HG02870 (cell line): ENCODE data around the gene RIT2.
"Not testable (repeated sequence)": the region's sequence is repeated elsewhere in the genome, so short reads cannot be mapped to it uniquely, and the experiment has no call there.

Experiments
- ATAC-seq: cut with Tn5 transposase; IDR thresholded peaks from one replicate; pipeline ENCODE4 v1.9.1; 2021; ENCODE audit warnings: mild to moderate bottlenecking, moderate library complexity; ENCODE audit not compliant: unreplicated experiment

Gene RIT2

DNA sequence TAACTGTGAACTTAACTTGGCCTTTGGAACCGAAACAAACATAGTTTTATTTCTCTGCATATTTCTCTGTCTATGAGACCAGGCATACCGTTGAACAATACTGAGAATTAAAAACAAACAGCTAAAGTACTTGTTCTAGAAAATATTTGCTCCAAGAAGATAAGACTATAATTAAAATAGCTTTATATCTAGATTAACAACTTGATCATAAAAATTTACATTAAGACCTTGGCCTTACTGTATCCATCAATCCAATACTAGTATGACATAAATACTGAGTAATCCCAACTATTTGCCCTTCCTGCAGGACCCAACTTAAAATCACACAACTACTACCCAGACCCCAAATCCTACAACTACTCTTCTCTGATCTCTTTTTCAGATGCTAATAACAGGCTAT is 260.9 kb downstream of the RIT2 start:
- no peak for ATAC-seq

DNA sequence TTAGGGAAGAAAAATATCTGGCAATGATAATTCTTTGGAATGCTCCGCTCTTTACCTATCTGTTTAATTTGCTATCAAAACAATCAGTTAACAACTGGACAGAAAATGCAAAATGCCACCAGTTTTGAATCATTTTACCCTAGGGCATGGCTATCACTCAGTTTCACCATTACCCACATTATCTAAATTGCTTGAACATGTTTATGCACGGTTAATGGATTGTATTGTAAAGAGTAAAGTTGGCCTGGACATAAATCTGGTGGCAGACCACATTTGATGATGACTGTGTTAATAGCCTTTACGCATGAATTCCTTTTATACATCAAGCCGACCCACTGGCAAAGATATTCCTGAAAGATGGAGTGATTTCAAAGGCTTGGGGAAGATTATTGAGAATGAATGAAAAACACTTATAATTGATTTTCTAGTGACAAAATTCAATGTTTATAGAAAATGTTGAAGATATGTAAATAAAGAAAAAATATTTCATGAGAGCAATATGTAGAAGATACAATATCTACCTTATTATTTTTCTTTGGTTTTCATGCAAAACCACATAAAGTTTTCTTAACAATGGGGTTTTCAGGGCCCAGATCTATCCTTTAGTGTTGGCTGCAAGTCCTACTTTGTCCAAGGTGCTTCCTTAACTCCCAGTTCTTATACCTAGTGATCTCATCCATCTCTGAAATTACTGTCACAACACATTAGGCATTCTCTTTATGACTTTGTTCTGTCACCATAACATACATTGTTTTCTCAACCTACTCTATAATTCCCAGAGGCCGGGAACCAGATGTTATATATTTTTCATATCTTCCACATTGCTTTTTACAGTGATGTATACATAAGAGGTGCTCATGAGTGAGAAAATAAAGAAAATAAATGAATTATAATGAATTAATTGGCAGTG is 265.1 kb downstream of the RIT2 start:
- ATAC-seq, result no peak

DNA sequence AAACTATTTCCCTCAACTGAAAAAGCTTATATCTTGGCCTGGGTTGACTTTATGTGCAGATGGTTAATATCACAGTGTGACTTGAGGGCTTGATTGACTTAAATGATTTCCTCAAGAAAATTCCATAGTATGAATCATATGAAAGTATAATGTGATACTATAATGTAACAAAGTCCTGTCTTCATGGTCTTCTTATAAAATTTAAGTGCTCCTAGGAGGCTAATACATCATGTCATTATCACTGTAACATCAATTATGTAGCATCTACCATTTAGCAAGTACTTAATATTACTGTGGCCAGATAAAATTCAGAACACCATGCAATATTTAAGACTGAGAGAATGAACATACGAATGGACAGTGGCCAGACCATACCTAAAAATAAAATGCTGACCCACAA is 276.1 kb downstream of the RIT2 start:
- ATAC-seq, result no peak

DNA sequence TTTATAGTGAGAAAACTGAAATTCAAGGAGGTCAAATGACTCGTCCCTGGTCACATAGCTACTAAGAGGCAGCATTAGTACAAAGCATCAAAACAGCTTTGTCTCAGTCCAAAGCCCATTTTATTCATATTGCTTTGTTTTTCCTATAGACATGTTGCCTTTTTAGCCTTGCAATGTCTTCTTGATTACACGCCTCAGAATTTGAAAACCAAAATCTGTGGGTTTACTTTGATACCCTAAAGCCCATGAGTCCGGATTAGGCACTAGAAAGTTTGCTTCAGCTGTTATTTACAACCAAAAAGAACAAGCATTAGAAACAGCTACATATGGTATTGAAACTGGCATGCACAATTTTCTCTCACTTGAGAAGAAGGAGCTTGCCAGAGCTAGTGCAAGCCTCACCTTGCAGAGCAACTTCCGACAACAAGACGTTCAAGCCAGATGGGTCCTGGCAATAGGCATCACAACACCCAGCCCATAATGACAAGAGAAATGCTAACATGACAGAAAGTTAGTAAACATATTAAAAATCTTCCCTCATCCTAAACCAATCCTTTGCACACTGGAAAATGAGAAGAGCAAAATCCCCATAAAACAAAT is 276.8 kb downstream of the RIT2 start:
- no peak for ATAC-seq

DNA sequence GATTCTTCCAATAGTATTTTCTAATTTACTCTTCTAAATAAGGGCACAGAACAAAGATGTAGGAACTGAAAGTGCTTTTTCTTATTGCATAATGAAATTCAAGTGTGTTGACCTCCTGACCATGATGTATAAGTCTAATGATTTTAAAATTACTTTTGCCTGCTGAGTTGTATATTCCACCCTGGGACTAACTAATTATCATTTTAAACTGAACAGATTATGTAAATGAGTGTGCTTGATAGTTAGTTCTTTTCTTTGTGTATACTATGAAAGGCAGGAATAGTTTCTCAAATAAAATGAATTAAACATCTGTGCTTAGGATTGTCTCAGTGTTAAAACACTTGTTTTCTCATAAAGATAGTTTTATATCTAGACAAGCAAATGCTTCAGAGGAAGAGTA is 284.5 kb downstream of the RIT2 start:
- ATAC-seq, result no peak

DNA sequence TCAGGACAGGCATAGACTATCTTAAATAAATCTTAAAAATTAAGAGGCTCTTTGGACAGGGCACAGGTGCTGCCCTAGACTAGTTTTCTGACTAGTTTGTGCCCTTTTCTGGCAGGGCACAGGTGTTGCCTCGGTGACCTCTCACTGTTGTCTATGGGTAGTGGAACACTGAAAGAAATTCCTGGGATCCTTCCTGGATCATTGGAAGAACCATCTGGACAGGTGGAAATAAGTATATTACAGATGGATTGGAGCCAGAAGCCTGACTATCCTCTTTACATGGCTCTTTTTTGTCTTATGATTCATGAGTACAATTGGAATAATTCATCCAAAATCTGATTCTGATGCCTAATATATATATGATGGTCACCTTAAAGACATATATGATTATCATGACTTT is 286.6 kb downstream of the RIT2 start:
- no peak for ATAC-seq

DNA sequence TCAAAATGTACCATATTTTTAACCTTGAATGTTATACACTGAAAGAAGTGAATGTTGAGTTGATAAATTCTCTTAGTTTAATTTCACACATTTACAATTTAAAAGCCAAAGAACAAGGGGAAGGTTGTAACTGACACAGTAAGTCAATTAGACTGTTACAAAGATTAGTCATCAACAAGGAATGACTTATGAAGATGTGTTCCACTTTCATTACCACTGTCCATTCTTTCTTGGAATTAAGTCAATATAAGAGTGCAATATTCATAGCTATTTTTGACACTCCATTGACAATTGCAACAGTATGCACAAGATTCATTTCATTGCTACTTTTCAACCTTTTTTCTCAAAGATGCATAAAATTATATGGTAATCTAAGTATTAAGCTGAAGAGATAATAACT is 291.3 kb downstream of the RIT2 start:
- no peak for ATAC-seq

- ATAC-seq, result no peak
Measured at GRCh38 chr18:42822711-42823110, 292.8 kb downstream of the RIT2 start.

GRCh38 chr18:42821492-42821891 is 294.0 kb downstream of the RIT2 start:
- ATAC-seq, result no peak

- ATAC-seq, result no peak
Measured at GRCh38 chr18:42814618-42815017, 300.9 kb downstream of the RIT2 start.

GRCh38 chr18:42814184-42814583 is 301.3 kb downstream of the RIT2 start:
- no peak for ATAC-seq

DNA sequence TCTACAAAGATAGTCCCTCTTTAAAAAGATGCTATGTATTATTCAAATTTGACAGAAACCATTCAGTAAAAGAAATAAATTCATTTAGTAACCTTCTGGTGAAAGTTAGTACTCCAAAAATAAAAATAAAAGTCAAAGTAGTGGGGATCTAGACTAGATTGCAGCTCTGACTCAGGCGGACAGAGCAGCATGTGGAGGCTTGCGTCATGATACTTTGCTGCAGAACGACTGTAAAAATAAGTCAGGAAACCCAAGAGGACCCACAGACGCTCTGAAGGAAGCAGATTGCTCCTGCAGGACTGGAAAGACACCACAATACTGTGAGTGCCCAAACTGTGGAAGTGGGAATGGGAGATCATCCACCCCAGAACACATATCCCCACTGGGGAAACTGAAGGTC is 301.9 kb downstream of the RIT2 start:
- no peak for ATAC-seq

DNA sequence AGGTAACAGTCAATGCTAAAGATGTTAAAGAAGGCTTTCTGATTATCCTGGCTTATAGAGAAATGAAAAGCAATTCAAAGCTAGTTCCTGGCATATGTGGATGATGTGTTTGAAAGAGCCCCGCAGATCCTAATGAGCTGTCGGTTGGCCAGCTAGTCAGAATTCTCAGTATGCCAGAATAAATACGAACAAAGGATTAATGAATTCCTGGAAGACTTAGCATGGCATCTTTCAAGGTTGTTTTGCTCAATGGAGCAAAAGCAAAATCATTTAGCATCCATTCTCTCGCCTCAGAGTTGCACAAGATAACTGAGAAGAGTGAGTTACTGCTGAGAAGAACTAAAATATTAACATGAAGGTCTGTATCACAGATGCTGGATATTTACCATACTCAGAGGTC is 307.6 kb downstream of the RIT2 start:
- ATAC-seq, result no peak

- ATAC-seq, result no peak
Measured at GRCh38 chr18:42801706-42802105, 313.8 kb downstream of the RIT2 start.

GRCh38 chr18:42798606-42799170 is 316.8 kb downstream of the RIT2 start:
- no peak for ATAC-seq

GRCh38 chr18:42795213-42795789 is 320.2 kb downstream of the RIT2 start:
- ATAC-seq, result not testable (repeated sequence)

DNA sequence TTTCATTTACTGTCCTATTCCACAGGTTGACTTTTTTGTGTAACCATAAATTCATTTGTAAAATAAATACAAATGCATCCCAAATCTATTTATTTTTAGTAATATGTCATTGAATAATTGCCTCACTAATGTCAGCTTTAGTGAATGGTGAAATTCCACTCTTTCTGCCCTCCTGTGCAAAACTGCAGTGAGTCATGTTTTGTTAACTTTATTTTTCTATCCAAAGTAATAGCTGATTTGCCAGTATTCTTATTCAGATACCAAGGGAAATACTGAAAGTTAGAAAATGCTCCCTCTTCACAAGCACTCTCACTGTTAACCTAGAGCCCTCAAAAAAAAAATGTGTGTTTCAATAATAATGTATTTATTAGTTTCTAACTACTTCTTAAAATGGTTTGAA is 322.8 kb downstream of the RIT2 start:
- ATAC-seq, result no peak

DNA sequence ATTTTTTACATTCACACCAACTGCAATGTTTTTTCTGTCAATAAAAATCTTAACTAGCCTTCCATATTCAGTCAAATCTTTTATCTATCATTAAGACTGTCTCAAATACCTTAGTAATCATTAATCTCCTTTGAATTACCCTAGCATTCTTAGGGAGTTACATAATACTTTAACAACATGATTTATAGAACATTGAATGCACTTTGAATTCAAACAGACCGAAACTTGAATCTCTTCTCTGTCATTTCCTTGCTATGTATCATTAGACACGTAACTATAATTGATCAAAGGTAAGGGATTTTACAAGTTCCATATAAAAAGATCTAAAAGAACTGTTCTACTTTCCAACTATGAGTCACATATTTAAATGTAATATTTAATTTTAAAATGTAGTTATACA is 330.9 kb downstream of the RIT2 start:
- ATAC-seq, result no peak

GRCh38 chr18:42782929-42783328 is 332.6 kb downstream of the RIT2 start:
- no peak for ATAC-seq

DNA sequence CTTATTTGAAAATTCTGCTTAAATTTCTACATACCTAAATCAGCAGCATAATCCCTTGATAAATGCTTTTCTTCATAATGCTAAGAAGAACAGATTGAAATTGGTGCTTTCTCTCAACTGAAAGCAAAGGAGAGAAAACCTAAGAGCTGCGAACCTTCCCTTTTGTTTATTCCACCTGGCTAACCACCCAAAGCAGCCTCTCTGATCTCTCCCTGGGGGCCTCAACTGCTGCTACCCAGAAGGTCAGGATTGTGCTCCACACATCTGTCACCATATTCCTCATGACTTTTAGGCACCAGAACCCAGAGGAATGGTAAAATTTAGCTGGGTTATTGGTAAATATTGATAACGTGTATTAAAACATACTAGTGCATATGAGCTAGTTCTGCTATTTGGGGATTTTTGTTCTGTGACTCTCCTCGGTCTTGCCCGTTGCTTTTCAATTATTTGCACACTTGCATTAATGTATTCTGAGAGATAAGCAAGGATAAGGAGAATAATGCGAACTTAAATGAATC is 334.1 kb downstream of the RIT2 start:
- no peak for ATAC-seq

- ATAC-seq, result no peak
Measured at GRCh38 chr18:42780171-42780570, 335.3 kb downstream of the RIT2 start.
